GM18909 (cell line): ENCODE results near the gene AMPH.

Experiments used
- ATAC-seq: cut with Tn5 transposase; IDR thresholded peaks from one replicate; pipeline ENCODE4 v1.9.1; 2021; ENCODE audit warnings: mild to moderate bottlenecking; ENCODE audit not compliant: unreplicated experiment, poor library complexity

Gene AMPH

GRCh38 chr7:38477333-38477732 lies 153.8 kb downstream of the AMPH start:
- no peak for ATAC-seq

- no peak for ATAC-seq
Measured at GRCh38 chr7:38476764-38477163, 154.4 kb downstream of the AMPH start.

GRCh38 chr7:38465956-38466355 lies 165.2 kb downstream of the AMPH start:
- ATAC-seq: no peak

GRCh38 chr7:38463277-38464225 lies 167.6 kb downstream of the AMPH start:
- peak; percentile 88 for ATAC-seq

- no peak for ATAC-seq
Measured at GRCh38 chr7:38462819-38463218, 168.4 kb downstream of the AMPH start.

- ATAC-seq: no peak
Measured at GRCh38 chr7:38461887-38462286, 169.3 kb downstream of the AMPH start.

- no peak for ATAC-seq
Measured at GRCh38 chr7:38453826-38454225, 177.3 kb downstream of the AMPH start.

GRCh38 chr7:38453168-38453567 lies 178.0 kb downstream of the AMPH start:
- no peak for ATAC-seq

- no peak for ATAC-seq
Measured at GRCh38 chr7:38452681-38453108, 178.5 kb downstream of the AMPH start.

- no peak for ATAC-seq
Measured at GRCh38 chr7:38451840-38452239, 179.3 kb downstream of the AMPH start.

- no peak for ATAC-seq
Measured at GRCh38 chr7:38448584-38449234, 182.5 kb downstream of the AMPH start.

GRCh38 chr7:38448054-38448453 lies 183.1 kb downstream of the AMPH start:
- no peak for ATAC-seq

- ATAC-seq: no peak
Measured at GRCh38 chr7:38438970-38439369, 192.2 kb downstream of the AMPH start.

- no peak for ATAC-seq
Measured at GRCh38 chr7:38432671-38433070, 198.5 kb downstream of the AMPH start.

- ATAC-seq: no peak
Measured at GRCh38 chr7:38432080-38432479, 199.1 kb downstream of the AMPH start.

- no peak for ATAC-seq
Measured at GRCh38 chr7:38429057-38429456, 202.1 kb downstream of the AMPH start.

GRCh38 chr7:38428041-38428440 lies 203.1 kb downstream of the AMPH start:
- ATAC-seq: no peak

- no peak for ATAC-seq
Measured at GRCh38 chr7:38427279-38427955, 203.8 kb downstream of the AMPH start.

- ATAC-seq: peak; percentile 75
Measured at GRCh38 chr7:38425509-38425908, 205.7 kb downstream of the AMPH start.

- no peak for ATAC-seq
Measured at GRCh38 chr7:38424750-38425463, 206.3 kb downstream of the AMPH start.
